Bronchial epithelial cell (primary cell): ENCODE measurements around the gene L1CAM. TPM values are rescaled to one million over a fixed set of nuclear protein-coding genes. Genes with fewer than 3 reads are reported as not detected.

Experiments used
- DNase-seq: peaks from one replicate; pipeline ENCODE4 v3.0.0-alpha.2; 2010; ENCODE audit warnings: low read depth
- FAIRE-seq: peaks from 2 replicates; lab custom pipeline; 2011; peaks lifted over from hg19 to GRCh38; lab: Jason Lieb, UNC
- H3K27me3 ChIP-seq: 2 replicates; pipeline ENCODE4 v1.5.1; 2011; ENCODE audit warnings: low read length; ENCODE audit not compliant: control insufficient read depth, insufficient read depth
- H3K36me3 ChIP-seq: 2 replicates; pipeline ENCODE4 v1.5.1; 2011; ENCODE audit warnings: low read length; ENCODE audit not compliant: control insufficient read depth, insufficient read depth
- H3K4me3 ChIP-seq: 2 replicates; pipeline ENCODE4 v1.5.1; 2011; ENCODE audit warnings: mild to moderate bottlenecking, low read depth, low read length, control low read depth
- total RNA-seq: library from RNA; depleted of rRNA; stranded (reverse); fragments of >200 nt; gene quantifications from 2 replicates; pipeline ENCODE4 v1.2.1, GENCODE V29; 2014
- TF ChIP-seq, protein P1 (sequence below): IDR thresholded peaks from 2 replicates; pipeline ENCODE4 v1.5.1; 2011; ENCODE audit warnings: mild to moderate bottlenecking, moderate library complexity, low read length, control low read depth, inconsistent platforms; ENCODE audit not compliant: insufficient read depth, severe bottlenecking

Gene L1CAM
- total RNA-seq, 1 donor from 2014 or later, result 0.26 TPM

DNA sequence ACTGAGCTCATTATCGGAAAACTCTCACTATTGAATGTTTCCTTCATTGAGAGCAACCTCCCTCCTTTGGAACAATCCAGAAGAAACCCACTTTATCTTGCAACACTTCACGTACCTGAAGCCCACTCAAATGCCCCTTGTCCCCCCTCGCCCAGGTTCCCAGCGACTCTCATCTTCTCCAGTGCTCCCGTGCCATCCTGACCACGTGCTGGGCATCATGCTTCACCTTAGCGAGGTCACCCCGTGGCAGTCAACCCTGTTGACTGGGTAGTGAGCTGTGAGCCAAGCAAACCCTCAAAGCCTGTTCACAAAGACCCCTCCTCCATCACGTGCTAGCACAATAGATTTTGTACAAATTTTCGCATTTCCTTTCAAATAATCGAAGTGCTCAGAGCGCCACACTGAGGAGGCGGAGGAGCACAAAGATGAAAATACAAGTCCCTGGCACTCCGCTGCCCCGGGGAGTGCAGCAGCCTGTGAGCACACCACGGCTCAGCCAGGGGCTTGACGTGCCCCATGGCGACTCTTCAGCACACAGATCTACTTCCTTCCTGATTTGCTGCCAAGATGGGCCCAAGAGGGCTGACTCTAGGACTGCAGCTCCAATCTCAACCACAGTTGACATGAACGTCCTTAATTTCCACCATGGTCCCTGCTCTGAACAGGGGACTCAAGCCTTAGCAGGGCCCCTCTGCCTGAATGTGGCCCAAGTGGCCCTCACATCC lies 71.2 kb downstream of the L1CAM start:
- TF ChIP-seq, protein P1, sequence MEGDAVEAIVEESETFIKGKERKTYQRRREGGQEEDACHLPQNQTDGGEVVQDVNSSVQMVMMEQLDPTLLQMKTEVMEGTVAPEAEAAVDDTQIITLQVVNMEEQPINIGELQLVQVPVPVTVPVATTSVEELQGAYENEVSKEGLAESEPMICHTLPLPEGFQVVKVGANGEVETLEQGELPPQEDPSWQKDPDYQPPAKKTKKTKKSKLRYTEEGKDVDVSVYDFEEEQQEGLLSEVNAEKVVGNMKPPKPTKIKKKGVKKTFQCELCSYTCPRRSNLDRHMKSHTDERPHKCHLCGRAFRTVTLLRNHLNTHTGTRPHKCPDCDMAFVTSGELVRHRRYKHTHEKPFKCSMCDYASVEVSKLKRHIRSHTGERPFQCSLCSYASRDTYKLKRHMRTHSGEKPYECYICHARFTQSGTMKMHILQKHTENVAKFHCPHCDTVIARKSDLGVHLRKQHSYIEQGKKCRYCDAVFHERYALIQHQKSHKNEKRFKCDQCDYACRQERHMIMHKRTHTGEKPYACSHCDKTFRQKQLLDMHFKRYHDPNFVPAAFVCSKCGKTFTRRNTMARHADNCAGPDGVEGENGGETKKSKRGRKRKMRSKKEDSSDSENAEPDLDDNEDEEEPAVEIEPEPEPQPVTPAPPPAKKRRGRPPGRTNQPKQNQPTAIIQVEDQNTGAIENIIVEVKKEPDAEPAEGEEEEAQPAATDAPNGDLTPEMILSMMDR, result no peak
- DNase-seq, result no peak
- Histone ChIP-seq H3K27me3 (no peaks in the 10 kb centered on the region), H3K36me3 (no peaks in the 10 kb centered on the region), H3K4me3 (no peak overlapping the region)
- FAIRE-seq, result no peak

DNA sequence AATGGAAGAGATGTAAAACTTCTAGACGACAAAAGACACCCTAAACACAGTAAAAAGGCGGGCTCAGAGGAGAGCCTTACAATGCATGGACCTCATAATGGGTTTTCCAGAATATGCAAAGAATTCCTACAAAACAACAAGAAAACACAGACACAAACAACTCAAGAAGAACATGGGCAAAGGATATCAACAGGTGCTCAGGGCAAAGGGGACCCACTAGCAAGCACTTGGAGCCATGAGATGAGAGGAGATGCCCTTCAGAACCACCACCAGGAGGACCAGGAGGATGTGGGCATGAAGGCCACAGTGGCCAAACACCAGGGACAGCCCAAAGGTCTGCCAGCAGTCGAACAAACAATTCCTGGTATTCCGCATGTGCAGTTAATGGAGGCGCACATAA lies 72.8 kb downstream of the L1CAM start:
- H3K27me3 ChIP-seq, result no peaks in the 10 kb centered on the region
- FAIRE-seq, result no peak

GRCh38 chrX:153812220-153812619 lies 73.8 kb downstream of the L1CAM start:
- DNase-seq, result no peak
- no peaks in the 10 kb centered on the region for H3K36me3 ChIP-seq
- no peak for FAIRE-seq
- no peak overlapping the region for H3K4me3 ChIP-seq
- no peaks in the 10 kb centered on the region for H3K27me3 ChIP-seq
- TF ChIP-seq, protein P1, result no peak

More for the DNA sequence above, 72.8 kb downstream of the L1CAM start:
- DNase-seq, result no peak
- TF ChIP-seq, protein P1, result no peak
- Histone ChIP-seq H3K36me3 (no peaks in the 10 kb centered on the region), H3K4me3 (no peak overlapping the region)

Other genes starting within 250 kb of the L1CAM start
- gene DUSP9, start 239.0 kb downstream of the L1CAM start, total RNA-seq, result 0.77 and 1.3 TPM in 2 replicates
- gene PNCK, start 212.4 kb downstream of the L1CAM start, total RNA-seq, result 1.5 and 2.1 TPM in 2 replicates
- 42.4 and 49.3 TPM in 2 replicates for gene SLC6A8, start 198.2 kb downstream of the L1CAM start, total RNA-seq
- gene BCAP31, start 161.8 kb downstream of the L1CAM start, total RNA-seq, result 300 and 322 TPM in 2 replicates
- 1.7 and 1.8 TPM in 2 replicates for gene ABCD1, start 161.3 kb downstream of the L1CAM start, total RNA-seq
- gene PLXNB3, start 121.9 kb downstream of the L1CAM start, total RNA-seq, result 4.5 and 5.4 TPM in 2 replicates
- under 0.01 and 0.26 TPM in 2 replicates for gene SRPK3, start 105.1 kb downstream of the L1CAM start, total RNA-seq
- 26.3 and 27.7 TPM in 2 replicates for gene IDH3G, start 91.8 kb downstream of the L1CAM start, total RNA-seq
- 126 and 136 TPM in 2 replicates for gene SSR4, start 91.5 kb downstream of the L1CAM start, total RNA-seq
- under 0.01 TPM in 2 replicates for gene PDZD4, start 55.6 kb downstream of the L1CAM start, total RNA-seq
- gene AVPR2, start 18.5 kb upstream of the L1CAM start, total RNA-seq, result not detected in 2 replicates
- 0.77 and 0.79 TPM in 2 replicates for gene ARHGAP4, start 40.1 kb upstream of the L1CAM start, total RNA-seq
- 56.9 and 66.8 TPM in 2 replicates for gene NAA10, start 48.9 kb upstream of the L1CAM start, total RNA-seq
- 5.5 and 10.3 TPM in 2 replicates for gene RENBP, start 58.5 kb upstream of the L1CAM start, total RNA-seq
- gene HCFC1, start 85.6 kb upstream of the L1CAM start, total RNA-seq, result 5.5 and 7.3 TPM in 2 replicates
- gene TMEM187, start 86.6 kb upstream of the L1CAM start, total RNA-seq, result 4.0 and 5.3 TPM in 2 replicates
- 114 and 119 TPM in 2 replicates for gene IRAK1, start 133.7 kb upstream of the L1CAM start, total RNA-seq
- 21.1 and 28.9 TPM in 2 replicates for gene MECP2, start 211.5 kb upstream of the L1CAM start, total RNA-seq